ENCODE data around the gene TACR3.
A peak's percentile ranks its signal among the peaks of the same experiment; 100 is the strongest.
"Not testable (repeated sequence)": the region's sequence is repeated elsewhere in the genome, so short reads cannot be mapped to it uniquely, and the experiment has no call there.

The TACR3 gene

DNA sequence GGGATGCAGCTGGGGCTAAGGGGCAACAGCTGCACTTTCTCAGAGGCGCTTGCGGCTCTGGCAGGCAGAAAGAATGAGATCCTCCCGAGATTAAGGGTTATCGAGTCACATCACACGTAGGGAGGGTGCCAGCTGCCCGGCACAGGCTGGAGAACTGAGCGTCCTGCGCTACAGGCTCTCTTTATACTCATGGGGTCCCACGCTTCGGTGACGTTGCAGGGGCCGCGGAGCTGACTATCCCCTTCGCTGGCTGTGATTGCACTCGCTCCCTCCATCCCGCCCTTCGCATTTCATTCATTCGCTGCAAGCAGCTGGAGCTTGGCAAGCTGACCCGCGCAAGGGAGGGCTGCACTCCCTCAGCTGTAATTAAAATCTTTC lies at the start of gene TACR3:
Gene TACR3, minus strand, starts transcription at position 156 of the 378 bp plus-strand sequence. CDS start 310 bp downstream, outside the sequence.
- DNase-seq (ENCODE audit: low read depth in 1 of 2, low spot score in 1 of 2), result no peak

GRCh38 chr4:103757631-103758030 lies 37.8 kb upstream of the TACR3 start:
- in situ Hi-C loops (cut with HindIII; ENCODE audit: low pct_unique_long_range_greater_than_20kb, low sequenced_read_pairs), result no loop called here
- DNase-seq (ENCODE audit: low read depth in 1 of 2, low spot score in 1 of 2), result no peak
- TF ChIP-seq JUND (IDR thresholded peaks at IDR 0.05; ENCODE audit: low read depth), result no peak

More for the DNA sequence above, at the start of gene TACR3:
- TF ChIP-seq JUND (IDR thresholded peaks at IDR 0.05; ENCODE audit: low read depth), result no peak
- in situ Hi-C loops (cut with HindIII; ENCODE audit: low pct_unique_long_range_greater_than_20kb, low sequenced_read_pairs), result no loop called here

- TF ChIP-seq JUND (IDR thresholded peaks at IDR 0.05; ENCODE audit: low read depth), result peak; percentile 43; the same call in 1 of the 2 replicates
- in situ Hi-C loops (cut with HindIII; ENCODE audit: low pct_unique_long_range_greater_than_20kb, low sequenced_read_pairs), result no loop called here
- peak in 1 of 2 experiments; percentile 62 for DNase-seq (ENCODE audit: low read depth in 1 of 2, low spot score in 1 of 2)
Measured at GRCh38 chr4:103756741-103757140, 37.0 kb upstream of the TACR3 start.

DNA sequence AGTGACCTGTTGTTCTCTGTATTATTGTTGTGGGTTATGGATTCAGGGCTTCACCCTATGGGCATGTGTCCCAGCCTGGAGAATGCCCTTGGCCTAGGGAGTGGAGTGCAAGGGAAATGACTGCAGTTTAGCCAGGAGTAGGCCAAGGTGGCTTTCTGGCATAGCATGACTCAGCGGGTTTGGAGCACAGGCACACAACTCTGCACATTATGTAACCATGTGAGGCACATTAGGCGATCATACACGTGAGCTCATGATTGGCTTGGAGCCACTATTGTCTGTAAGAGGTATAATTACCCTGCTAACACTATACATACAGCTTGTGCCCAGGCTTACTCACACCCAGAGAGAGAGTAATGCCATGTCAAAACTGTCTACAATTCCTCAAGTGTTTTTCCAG lies 35.1 kb upstream of the TACR3 start:
- TF ChIP-seq JUND (IDR thresholded peaks at IDR 0.05; ENCODE audit: low read depth), result no peak
- DNase-seq (ENCODE audit: low read depth in 1 of 2, low spot score in 1 of 2), result peak in 1 of 2 experiments; percentile 41
- in situ Hi-C loops (cut with HindIII; ENCODE audit: low pct_unique_long_range_greater_than_20kb, low sequenced_read_pairs), result no loop called here

- TF ChIP-seq JUND (IDR thresholded peaks at IDR 0.05; ENCODE audit: low read depth), result no peak
- peak in 1 of 2 experiments; percentile 31 for DNase-seq (ENCODE audit: low read depth in 1 of 2, low spot score in 1 of 2)
- in situ Hi-C loops (cut with HindIII; ENCODE audit: low pct_unique_long_range_greater_than_20kb, low sequenced_read_pairs), result no loop called here
Measured at GRCh38 chr4:103753868-103754653, 34.3 kb upstream of the TACR3 start.

DNA sequence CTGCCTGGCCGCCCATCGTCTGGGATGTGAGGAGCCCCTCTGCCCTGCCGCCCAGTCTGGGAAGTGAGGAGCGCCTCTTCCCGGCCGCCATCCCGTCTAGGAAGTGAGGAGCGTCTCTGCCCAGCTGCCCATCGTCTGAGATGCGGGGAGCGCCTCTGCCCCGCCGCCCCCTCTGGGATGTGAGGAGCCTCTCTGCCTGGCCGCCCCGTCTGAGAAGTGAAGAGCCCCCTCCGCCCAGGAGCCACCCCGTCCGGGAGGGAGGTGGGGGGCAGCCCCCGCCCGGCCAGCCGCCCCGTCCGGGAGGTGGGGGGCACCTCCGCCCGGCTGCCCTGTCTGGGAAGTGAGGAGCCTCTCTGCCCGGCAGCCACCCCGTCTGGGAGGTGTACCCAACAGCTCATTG lies 3.4 kb upstream of the TACR3 start:
- DNase-seq (ENCODE audit: low read depth in 1 of 2, low spot score in 1 of 2); in situ Hi-C loops (cut with HindIII; ENCODE audit: low pct_unique_long_range_greater_than_20kb, low sequenced_read_pairs): not testable (repeated sequence)

DNA sequence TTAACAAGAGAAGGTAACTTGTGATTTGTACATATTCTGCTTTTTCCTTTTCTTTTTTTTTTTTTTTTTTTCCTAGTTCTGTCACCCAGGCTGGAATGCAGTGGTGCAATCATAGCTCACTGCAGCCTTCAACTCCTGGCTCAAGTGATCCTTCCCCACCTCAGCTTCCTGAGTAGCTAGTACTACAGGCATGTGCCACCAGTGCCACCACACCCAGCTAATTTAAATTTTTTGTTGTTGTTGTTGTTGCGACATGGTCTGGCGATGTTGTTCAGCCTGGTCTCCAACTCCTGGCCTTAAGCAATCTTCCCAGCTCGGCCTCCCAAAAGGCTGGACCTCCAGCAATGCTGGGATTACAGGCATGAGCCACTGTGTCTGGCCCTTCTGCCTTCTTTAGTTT lies 1.5 kb upstream of the TACR3 start:
- in situ Hi-C loops (cut with HindIII; ENCODE audit: low pct_unique_long_range_greater_than_20kb, low sequenced_read_pairs), result no loop called here
- no peak for DNase-seq (ENCODE audit: low read depth in 1 of 2, low spot score in 1 of 2)
- TF ChIP-seq JUND (IDR thresholded peaks at IDR 0.05; ENCODE audit: low read depth), result no peak

- peak in 1 of 2 experiments; percentile 12 for DNase-seq (ENCODE audit: low read depth in 1 of 2, low spot score in 1 of 2)
- in situ Hi-C loops (cut with HindIII; ENCODE audit: low pct_unique_long_range_greater_than_20kb, low sequenced_read_pairs), result no loop called here
- TF ChIP-seq JUND (IDR thresholded peaks at IDR 0.05; ENCODE audit: low read depth), result no peak
Measured at GRCh38 chr4:103720661-103721060, 876 bp upstream of the TACR3 start.

- no peak for TF ChIP-seq JUND (IDR thresholded peaks at IDR 0.05; ENCODE audit: low read depth)
- in situ Hi-C loops (cut with HindIII; ENCODE audit: low pct_unique_long_range_greater_than_20kb, low sequenced_read_pairs), result no loop called here
- DNase-seq (ENCODE audit: low read depth in 1 of 2, low spot score in 1 of 2), result no peak
Measured at GRCh38 chr4:103719105-103719829, 518 bp downstream of the TACR3 start.

DNA sequence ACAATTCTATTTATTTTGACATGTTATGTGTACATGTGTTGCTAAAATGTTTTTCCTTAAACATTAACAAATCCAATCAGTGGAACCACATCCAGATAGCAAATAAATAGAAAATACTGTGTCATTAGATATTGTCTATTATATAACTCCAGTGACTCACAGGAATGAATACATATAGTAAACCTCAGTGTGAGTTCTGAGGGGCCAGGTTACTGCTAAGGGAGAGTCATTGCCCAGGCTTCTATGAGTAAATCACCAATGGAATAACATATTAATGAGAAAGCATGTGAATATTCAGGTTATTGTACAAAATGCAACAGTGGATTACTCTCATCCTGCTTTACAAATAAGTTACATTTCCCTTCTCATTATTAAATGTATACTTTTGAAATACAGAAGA lies 27.2 kb downstream of the TACR3 start:
- no peak for DNase-seq (ENCODE audit: low read depth in 1 of 2, low spot score in 1 of 2)
- in situ Hi-C loops (cut with HindIII; ENCODE audit: low pct_unique_long_range_greater_than_20kb, low sequenced_read_pairs), result no loop called here
- no peak for TF ChIP-seq JUND (IDR thresholded peaks at IDR 0.05; ENCODE audit: low read depth)

DNA sequence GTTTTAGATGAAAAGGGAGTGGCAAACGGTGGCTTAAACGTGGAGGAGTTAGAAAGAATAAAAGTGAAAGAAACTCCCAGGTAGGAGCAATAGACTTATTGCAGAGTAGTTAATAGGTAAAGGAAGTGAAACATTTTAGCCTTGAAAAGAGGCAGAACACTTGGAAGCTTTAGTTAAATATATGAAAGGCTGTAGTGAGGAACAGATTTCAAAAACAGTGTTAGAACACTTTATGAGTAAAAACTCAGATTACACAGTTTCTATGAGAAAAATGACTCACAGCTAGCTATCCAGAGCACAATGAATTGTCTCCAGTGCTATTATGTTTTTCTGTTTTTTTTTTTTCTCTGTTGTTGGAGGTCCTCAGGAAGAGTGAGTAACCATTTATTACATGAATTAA lies 45.8 kb downstream of the TACR3 start:
- in situ Hi-C loops (cut with HindIII; ENCODE audit: low pct_unique_long_range_greater_than_20kb, low sequenced_read_pairs), result no loop called here
- DNase-seq (ENCODE audit: low read depth in 1 of 2, low spot score in 1 of 2), result no peak
- TF ChIP-seq JUND (IDR thresholded peaks at IDR 0.05; ENCODE audit: low read depth), result no peak

DNA sequence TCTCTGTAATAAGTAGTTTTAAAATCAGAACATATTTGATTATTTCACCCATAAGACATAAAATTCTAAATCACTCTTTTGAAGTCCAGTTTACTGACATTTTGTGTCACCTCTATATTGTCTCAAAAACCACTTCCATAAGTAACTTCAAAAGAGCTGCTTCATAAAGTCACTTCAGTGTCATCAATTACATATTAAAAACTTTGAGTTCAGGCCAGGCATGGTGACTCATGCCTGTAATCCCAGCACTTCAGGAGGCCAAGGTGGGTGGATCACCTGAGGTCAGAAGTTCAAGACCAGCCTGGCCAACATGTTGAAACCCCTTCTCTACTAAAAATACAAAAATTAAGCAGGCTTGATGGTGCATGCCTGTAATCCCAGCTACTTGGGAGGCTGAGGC lies 53.0 kb downstream of the TACR3 start:
- DNase-seq (ENCODE audit: low read depth in 1 of 2, low spot score in 1 of 2); in situ Hi-C loops (cut with HindIII; ENCODE audit: low pct_unique_long_range_greater_than_20kb, low sequenced_read_pairs): not testable (repeated sequence)

DNA sequence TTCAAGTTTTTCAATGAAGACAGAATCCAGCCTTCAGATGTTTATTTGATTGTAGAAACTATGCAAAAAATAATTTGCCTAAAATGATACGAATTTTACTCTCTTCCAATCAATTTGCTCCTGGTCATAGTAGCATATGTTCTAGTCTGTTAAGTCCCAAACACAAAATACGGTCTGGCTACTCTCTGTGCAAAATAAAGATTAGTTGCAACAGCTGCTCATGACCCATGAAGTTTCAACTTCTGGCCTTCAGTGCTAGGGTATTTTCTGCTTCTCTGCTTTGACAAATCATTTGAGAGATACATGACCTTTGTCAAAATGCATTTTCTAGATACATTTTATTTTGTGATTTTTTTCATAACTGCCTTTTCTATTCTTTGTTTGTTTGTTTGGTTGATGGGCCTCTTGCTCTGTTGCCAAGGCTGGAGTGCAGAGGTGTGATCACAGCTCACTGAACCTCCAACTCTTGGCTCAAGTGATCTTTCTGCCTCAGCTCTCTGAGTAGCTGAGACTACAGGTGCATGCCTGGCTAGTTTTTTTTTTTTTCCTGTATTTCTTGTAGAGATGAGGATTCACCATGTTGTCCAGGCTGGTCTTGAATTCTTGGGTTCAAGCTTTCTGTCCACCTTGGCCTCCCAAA lies 55.2 kb downstream of the TACR3 start:
- no peak for DNase-seq (ENCODE audit: low read depth in 1 of 2, low spot score in 1 of 2)
- in situ Hi-C loops (cut with HindIII; ENCODE audit: low pct_unique_long_range_greater_than_20kb, low sequenced_read_pairs), result no loop called here
- TF ChIP-seq JUND (IDR thresholded peaks at IDR 0.05; ENCODE audit: low read depth), result no peak
